Embryonic facial prominence (tissue), 1 donor: Measurements from ENCODE around the gene DDX39A.

Source experiments
- DNase-seq: peaks from one replicate; pipeline ENCODE4 v3.0.0-alpha.2; 2016; ENCODE audit errors: extremely low spot score

Gene DDX39A

GRCh38 chr19:14363183-14364097, 55.7 kb downstream of the DDX39A start:
- no peak for DNase-seq

- no peak for DNase-seq
These were observed 57.3 kb downstream of the DDX39A start for GRCh38 chr19:14361824-14362223.
